ENCODE data around the gene KRTAP10-4.
"Not testable (repeated sequence)": the region's sequence is repeated elsewhere in the genome, so short reads cannot be mapped to it uniquely, and the experiment has no call there.

DNA sequence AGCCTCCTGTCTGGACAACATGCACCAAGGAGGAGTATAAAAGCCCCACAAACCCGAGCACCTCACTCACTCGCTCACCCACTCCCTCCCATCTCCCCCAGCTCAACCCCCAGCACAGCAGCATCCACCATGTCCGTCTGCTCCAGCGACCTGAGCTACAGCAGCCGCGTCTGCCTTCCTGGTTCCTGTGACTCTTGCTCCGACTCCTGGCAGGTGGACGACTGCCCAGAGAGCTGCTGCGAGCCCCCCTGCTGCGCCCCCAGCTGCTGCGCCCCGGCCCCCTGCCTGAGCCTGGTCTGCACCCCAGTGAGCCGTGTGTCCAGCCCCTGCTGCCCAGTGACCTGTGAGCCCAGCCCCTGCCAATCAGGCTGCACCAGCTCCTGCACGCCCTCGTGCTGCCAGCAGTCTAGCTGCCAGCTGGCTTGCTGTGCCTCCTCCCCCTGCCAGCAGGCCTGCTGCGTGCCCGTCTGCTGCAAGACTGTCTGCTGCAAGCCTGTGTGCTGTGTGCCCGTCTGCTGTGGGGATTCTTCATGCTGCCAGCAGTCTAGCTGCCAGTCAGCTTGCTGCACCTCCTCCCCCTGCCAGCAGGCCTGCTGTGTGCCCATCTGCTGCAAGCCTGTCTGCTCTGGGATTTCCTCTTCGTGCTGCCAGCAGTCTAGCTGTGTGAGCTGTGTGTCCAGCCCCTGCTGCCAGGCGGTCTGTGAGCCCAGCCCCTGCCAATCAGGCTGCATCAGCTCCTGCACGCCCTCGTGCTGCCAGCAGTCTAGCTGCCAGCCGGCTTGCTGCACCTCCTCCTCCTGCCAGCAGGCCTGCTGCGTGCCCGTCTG is at the start of gene KRTAP10-4:
- TF ChIP-seq POLR2AphosphoS5 (IDR thresholded peaks at IDR 0.05; ENCODE audit: low read depth, low read length); POLR2A (IDR thresholded peaks at IDR 0.05; ENCODE audit: low read depth, low read length); SPI1 (IDR thresholded peaks at IDR 0.05; ENCODE audit: low read depth, low read length); TAF1 (IDR thresholded peaks at IDR 0.05; ENCODE audit: low read depth, low read length); PAX5 (IDR thresholded peaks at IDR 0.05; ENCODE audit: insufficient read depth, low read length, severe bottlenecking); POU2F2 (IDR thresholded peaks at IDR 0.05; ENCODE audit: low read depth, low read length): not testable (repeated sequence)

Data from GM12891 (cell line).